Endothelial cell (in vitro differentiated cells): ENCODE measurements around the gene AP5B1. TPM values are rescaled to one million over a fixed set of nuclear protein-coding genes. Genes with fewer than 3 reads are reported as not detected.

ENCODE experiments used
- DNase-seq: peaks from one replicate; pipeline ENCODE4 v3.0.0; 2021; ENCODE audit warnings: low spot score
- H3K27ac Mint-ChIP-seq: one replicate; pipeline ENCODE4 v1.8.0; 2021; ENCODE audit warnings: mixed read lengths, inconsistent platforms; ENCODE audit not compliant: unreplicated experiment
- H3K27me3 Mint-ChIP-seq: one replicate; pipeline ENCODE4 v1.8.0; 2021; ENCODE audit warnings: mild to moderate bottlenecking, moderate library complexity, mixed read lengths, inconsistent platforms; ENCODE audit not compliant: unreplicated experiment
- H3K36me3 Mint-ChIP-seq: one replicate; pipeline ENCODE4 v1.8.0; 2021; ENCODE audit warnings: mild to moderate bottlenecking, low read depth, mixed read lengths, inconsistent platforms; ENCODE audit not compliant: unreplicated experiment
- H3K4me1 Mint-ChIP-seq: one replicate; pipeline ENCODE4 v1.8.0; 2021; ENCODE audit warnings: mild to moderate bottlenecking, mixed read lengths, inconsistent platforms; ENCODE audit not compliant: unreplicated experiment
- H3K4me3 Mint-ChIP-seq: one replicate; pipeline ENCODE4 v1.8.0; 2021; ENCODE audit warnings: mild to moderate bottlenecking, mixed read lengths, inconsistent platforms; ENCODE audit not compliant: unreplicated experiment
- H3K9me3 Mint-ChIP-seq: one replicate; pipeline ENCODE4 v1.8.0; 2021; ENCODE audit warnings: mixed read lengths, inconsistent platforms; ENCODE audit not compliant: unreplicated experiment
- total RNA-seq: library from RNA; stranded (reverse); fragmentation: NEBNext Ultra II Directional; extraction: Animal tissue kit (Norgen Biotek cat#: 25700); gene quantifications from one replicate; pipeline ENCODE4 v1.2.1, GENCODE V29; 2021; ENCODE audit not compliant: unreplicated experiment
- TF ChIP-seq, protein P1 (sequence below): fragments of 200-600 bp; sonication (generic); IDR thresholded peaks from one replicate; pipeline ENCODE4 v1.5.0; 2021; ENCODE audit warnings: antibody characterized with exemption; ENCODE audit not compliant: unreplicated experiment

The AP5B1 gene
- total RNA-seq, 1 donor from 2014 or later = 3.4 TPM

DNA sequence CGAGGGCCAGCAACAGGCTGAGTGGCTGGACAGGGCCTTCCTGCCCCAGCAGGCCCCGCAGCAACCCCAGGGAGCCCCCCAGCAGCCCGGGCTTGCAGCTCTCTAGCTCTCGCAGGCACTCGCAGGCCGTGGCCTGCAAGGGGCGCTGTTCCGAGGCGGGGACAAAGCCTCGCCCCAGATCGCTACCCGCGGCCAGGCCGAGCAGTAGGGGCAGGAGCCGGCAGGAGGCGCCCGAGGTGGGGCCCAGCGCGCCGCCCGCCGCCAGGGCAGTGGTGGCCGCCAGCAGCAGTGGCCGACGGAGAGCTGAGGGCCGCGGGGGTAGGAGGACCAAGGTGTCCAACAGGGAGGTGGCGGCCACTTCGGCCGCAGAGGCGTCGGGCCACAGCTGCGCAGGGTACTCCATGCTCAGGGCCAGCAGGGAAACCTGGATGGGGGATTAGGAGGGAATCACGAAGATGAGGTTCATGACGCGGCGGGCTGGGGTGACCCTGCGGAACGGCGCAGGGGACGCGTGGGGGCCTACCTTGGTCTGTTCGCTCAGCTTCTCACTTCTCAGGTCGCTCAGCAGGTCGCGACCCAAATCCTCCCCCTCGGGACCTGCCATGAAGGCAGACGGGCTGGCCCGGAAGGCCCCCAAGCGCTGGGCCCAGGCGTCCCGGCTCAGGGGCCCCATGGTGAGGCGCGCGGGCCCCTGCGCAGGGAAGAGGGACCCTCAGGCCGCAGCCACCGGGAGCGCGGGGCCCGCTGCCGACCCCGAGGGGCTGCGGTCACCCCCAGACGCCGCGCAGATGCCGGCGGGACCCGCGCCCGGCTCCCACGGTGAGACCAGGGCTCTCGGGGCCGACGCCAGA is 632 bp downstream of the AP5B1 start:
- Mint-ChIP-seq H3K36me3 (no peaks in the 10 kb centered on the region), H3K27me3 (peaks cover 17% of the 10 kb centered on the region), H3K4me3 (peak overlapping the region; percentile 86), H3K27ac (no peak overlapping the region), H3K4me1 (no peaks in the 10 kb centered on the region), H3K9me3 (no peaks in the 10 kb centered on the region)
- TF ChIP-seq, protein P1, sequence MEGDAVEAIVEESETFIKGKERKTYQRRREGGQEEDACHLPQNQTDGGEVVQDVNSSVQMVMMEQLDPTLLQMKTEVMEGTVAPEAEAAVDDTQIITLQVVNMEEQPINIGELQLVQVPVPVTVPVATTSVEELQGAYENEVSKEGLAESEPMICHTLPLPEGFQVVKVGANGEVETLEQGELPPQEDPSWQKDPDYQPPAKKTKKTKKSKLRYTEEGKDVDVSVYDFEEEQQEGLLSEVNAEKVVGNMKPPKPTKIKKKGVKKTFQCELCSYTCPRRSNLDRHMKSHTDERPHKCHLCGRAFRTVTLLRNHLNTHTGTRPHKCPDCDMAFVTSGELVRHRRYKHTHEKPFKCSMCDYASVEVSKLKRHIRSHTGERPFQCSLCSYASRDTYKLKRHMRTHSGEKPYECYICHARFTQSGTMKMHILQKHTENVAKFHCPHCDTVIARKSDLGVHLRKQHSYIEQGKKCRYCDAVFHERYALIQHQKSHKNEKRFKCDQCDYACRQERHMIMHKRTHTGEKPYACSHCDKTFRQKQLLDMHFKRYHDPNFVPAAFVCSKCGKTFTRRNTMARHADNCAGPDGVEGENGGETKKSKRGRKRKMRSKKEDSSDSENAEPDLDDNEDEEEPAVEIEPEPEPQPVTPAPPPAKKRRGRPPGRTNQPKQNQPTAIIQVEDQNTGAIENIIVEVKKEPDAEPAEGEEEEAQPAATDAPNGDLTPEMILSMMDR = peak; percentile 92
- peak; percentile 86 for DNase-seq

DNA sequence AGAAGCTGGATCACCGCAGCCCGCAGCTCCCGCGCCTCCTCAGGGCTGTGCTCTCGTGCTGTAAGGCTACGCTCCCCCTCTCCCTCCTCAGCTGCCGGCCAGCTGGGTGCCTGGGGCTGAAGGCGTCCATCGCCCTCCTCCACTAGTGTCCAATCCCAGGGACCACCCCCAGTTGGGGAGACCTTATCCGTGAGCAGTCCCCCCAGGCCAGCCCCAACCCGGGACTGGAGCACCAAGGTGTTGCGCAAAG is 1.2 kb downstream of the AP5B1 start:
- no peaks in the 10 kb centered on the region for H3K4me1 Mint-ChIP-seq
- no peaks in the 10 kb centered on the region for H3K9me3 Mint-ChIP-seq
- no peak overlapping the region for H3K27ac Mint-ChIP-seq
- TF ChIP-seq, protein P1 = no peak
- no peak for DNase-seq
- no peaks in the 10 kb centered on the region for H3K36me3 Mint-ChIP-seq
- H3K4me3 Mint-ChIP-seq = no peak overlapping the region
- peaks cover 13% of the 10 kb centered on the region for H3K27me3 Mint-ChIP-seq

DNA sequence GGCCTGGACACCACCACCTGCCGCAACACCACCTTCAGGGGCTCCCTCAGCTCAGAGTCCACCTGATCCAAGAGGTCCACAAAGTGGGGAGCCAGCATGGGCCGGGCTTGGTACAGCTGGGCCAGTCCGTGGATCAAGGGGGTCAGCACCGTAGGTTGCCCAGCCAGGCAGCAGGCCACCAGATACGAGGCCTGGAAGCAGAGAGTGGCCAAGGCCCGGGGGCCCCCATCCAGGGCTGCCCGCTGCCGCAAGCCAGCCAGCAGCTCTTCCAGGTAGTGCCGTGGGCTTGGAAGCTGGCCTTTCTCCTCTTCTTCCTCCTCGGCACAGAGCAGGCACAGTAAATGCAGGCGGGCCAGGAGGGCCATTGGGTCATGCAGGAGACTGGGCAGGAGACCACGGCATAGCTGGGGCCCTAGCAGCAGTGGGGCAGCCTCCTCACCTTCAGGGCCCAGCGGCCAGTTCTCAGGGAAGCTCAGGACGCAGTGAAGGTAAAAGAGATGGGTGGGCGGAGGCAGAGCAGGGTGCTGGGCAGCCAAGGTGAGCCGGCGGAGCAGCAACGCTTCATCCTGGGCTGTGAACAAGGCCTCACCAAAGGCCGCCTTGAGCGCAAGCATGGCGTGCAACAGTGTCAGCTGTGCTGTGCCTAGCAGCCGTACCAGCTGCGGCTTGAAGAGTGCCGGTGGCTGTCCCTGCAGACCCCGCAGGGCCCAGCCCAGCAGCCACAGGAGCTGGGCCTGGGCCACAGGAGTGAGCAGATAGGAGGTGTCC is 1.7 kb downstream of the AP5B1 start:
- TF ChIP-seq, protein P1 = no peak
- H3K27ac Mint-ChIP-seq = no peak overlapping the region
- H3K4me3 Mint-ChIP-seq = no peak overlapping the region
- H3K36me3 Mint-ChIP-seq = no peaks in the 10 kb centered on the region
- H3K4me1 Mint-ChIP-seq = no peaks in the 10 kb centered on the region
- no peaks in the 10 kb centered on the region for H3K9me3 Mint-ChIP-seq
- no peak for DNase-seq
- H3K27me3 Mint-ChIP-seq = peaks cover 12% of the 10 kb centered on the region

DNA sequence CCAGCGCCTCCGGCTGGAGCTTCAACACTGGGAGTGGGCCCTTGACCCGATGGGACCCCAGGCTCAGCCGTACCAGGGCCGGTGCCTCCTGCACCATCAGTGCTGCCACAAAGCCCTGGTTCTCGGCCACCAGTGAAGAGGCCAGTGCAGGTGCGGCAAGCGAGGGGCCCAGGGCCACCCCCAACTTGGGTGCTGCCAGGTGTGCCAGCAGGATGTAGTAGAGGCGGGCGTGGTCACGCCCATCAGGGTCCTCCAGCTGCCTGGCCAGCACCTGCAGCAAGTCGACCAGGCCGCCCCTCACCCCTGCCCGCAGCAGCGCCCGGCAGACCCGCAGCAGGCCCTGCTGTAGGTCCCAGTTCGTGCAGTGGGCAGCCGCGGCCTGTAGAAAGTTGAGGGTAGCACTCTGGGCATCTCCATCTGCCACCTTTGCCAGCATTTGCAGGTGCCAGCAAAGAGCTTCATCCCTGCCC is 2.3 kb downstream of the AP5B1 start:
- Mint-ChIP-seq H3K27ac (no peak overlapping the region), H3K27me3 (peaks cover 9% of the 10 kb centered on the region), H3K4me3 (no peak overlapping the region), H3K36me3 (no peaks in the 10 kb centered on the region), H3K4me1 (no peaks in the 10 kb centered on the region), H3K9me3 (no peaks in the 10 kb centered on the region)
- TF ChIP-seq, protein P1 = no peak
- DNase-seq = no peak
